MM.1S (cell line): ENCODE measurements around the gene RPS29.
"Not testable (repeated sequence)": the region's sequence is repeated elsewhere in the genome, so short reads cannot be mapped to it uniquely, and the experiment has no call there.

ENCODE experiments used
- DNase-seq: peaks from one replicate; pipeline ENCODE4 v3.0.0-alpha.2; 2015
- H2AFZ ChIP-seq: fragments of 300-600 bp; sonication (generic); 2 replicates; pipeline ENCODE4 v1.6.0; 2016; ENCODE audit warnings: antibody characterized with exemption, low read length
- H3F3A ChIP-seq: fragments of 300-600 bp; sonication (generic); 2 replicates; pipeline ENCODE4 v1.6.1; 2016; ENCODE audit warnings: mild to moderate bottlenecking, antibody characterized with exemption, low read length, moderate library complexity, mixed read lengths; ENCODE audit not compliant: insufficient read depth
- H3K27ac ChIP-seq: fragments of 300-600 bp; sonication (generic); 2 replicates; pipeline ENCODE4 v1.5.1; 2016; ENCODE audit warnings: mild to moderate bottlenecking, low read length
- H3K27me3 ChIP-seq: fragments of 300-600 bp; sonication (generic); replicated peaks from 2 replicates; pipeline ENCODE4 v1.6.0; 2016; ENCODE audit warnings: low read length; ENCODE audit not compliant: insufficient read depth
- H3K36me3 ChIP-seq: fragments of 300-600 bp; sonication (generic); replicated peaks from 2 replicates; pipeline ENCODE4 v1.6.1; 2016; ENCODE audit warnings: mild to moderate bottlenecking, low read length, mixed read lengths; ENCODE audit not compliant: insufficient read depth
- H3K4me1 ChIP-seq: fragments of 300-600 bp; sonication (generic); 2 replicates; pipeline ENCODE4 v1.6.1; 2016; ENCODE audit warnings: low read length, mixed read lengths
- H3K4me2 ChIP-seq: fragments of 300-600 bp; sonication (generic); 2 replicates; pipeline ENCODE4 v1.6.0; 2016; ENCODE audit warnings: low read depth, low read length
- H3K4me3 ChIP-seq: fragments of 300-600 bp; sonication (generic); 2 replicates; pipeline ENCODE4 v1.5.1; 2016; ENCODE audit warnings: low read length, mixed read lengths
- H3K79me2 ChIP-seq: fragments of 300-600 bp; sonication (generic); 2 replicates; pipeline ENCODE4 v1.6.1; 2016; ENCODE audit warnings: mixed run types, low read length, mixed read lengths
- H3K9ac ChIP-seq: fragments of 300-600 bp; sonication (generic); 2 replicates; pipeline ENCODE4 v1.6.1; 2016; ENCODE audit warnings: low read length, mixed read lengths
- H3K9me2 ChIP-seq: fragments of 300-600 bp; sonication (generic); replicated peaks from 2 replicates; pipeline ENCODE4 v1.6.1; 2016; ENCODE audit warnings: mild to moderate bottlenecking, low read length, mixed read lengths; ENCODE audit not compliant: insufficient read depth
- H3K9me3 ChIP-seq: fragments of 300-600 bp; sonication (generic); replicated peaks from 2 replicates; pipeline ENCODE4 v1.6.1; 2016; ENCODE audit warnings: mild to moderate bottlenecking, low read length, mixed read lengths; ENCODE audit not compliant: insufficient read depth
- H4K20me1 ChIP-seq: fragments of 300-600 bp; sonication (generic); 2 replicates; pipeline ENCODE4 v1.6.1; 2016; ENCODE audit warnings: mild to moderate bottlenecking, low read length, moderate library complexity, mixed read lengths; ENCODE audit not compliant: insufficient read depth
- EZH2 ChIP-seq: fragments of 300-600 bp; sonication (generic); optimal IDR thresholded peaks from 2 replicates; pipeline ENCODE3; 2017; ENCODE audit warnings: low read depth, mild to moderate bottlenecking, antibody characterized with exemption, low read length, mixed read lengths
- EZH2phosphoT487 ChIP-seq: fragments of 300-600 bp; sonication (generic); IDR thresholded peaks from 2 replicates; pipeline ENCODE4 v1.6.1; 2018; ENCODE audit warnings: antibody characterized with exemption, low read length
- TF ChIP-seq, protein P1 (sequence below): fragments of 300-600 bp; sonication (generic); IDR thresholded peaks from 2 replicates; pipeline ENCODE4 v1.5.1; 2016; ENCODE audit warnings: antibody characterized with exemption, low read length, mixed read lengths

Gene RPS29

GRCh38 chr14:49593016-49593415 is 6.8 kb upstream of the RPS29 start:
- Histone ChIP-seq H3K27ac (no peak overlapping the region), H3K4me2 (no peak overlapping the region), H2AFZ (no peak overlapping the region), H4K20me1 (no peaks in the 10 kb centered on the region), H3K4me3 (no peak overlapping the region), H3K4me1 (no peaks in the 10 kb centered on the region), H3K27me3 (no peaks in the 10 kb centered on the region), H3K79me2 (no peaks in the 10 kb centered on the region), H3K9me3 (no peaks in the 10 kb centered on the region), H3K36me3 (no peaks in the 10 kb centered on the region), H3K9me2 (no peaks in the 10 kb centered on the region), H3F3A (peaks cover 2% of the 10 kb centered on the region; the same call in 1 of the 2 replicates), H3K9ac (no peak overlapping the region)
- DNase-seq: no peak
- TF ChIP-seq, protein P1, sequence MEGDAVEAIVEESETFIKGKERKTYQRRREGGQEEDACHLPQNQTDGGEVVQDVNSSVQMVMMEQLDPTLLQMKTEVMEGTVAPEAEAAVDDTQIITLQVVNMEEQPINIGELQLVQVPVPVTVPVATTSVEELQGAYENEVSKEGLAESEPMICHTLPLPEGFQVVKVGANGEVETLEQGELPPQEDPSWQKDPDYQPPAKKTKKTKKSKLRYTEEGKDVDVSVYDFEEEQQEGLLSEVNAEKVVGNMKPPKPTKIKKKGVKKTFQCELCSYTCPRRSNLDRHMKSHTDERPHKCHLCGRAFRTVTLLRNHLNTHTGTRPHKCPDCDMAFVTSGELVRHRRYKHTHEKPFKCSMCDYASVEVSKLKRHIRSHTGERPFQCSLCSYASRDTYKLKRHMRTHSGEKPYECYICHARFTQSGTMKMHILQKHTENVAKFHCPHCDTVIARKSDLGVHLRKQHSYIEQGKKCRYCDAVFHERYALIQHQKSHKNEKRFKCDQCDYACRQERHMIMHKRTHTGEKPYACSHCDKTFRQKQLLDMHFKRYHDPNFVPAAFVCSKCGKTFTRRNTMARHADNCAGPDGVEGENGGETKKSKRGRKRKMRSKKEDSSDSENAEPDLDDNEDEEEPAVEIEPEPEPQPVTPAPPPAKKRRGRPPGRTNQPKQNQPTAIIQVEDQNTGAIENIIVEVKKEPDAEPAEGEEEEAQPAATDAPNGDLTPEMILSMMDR: no peak
- TF ChIP-seq EZH2phosphoT487 (no peak), EZH2 (no peak)

DNA sequence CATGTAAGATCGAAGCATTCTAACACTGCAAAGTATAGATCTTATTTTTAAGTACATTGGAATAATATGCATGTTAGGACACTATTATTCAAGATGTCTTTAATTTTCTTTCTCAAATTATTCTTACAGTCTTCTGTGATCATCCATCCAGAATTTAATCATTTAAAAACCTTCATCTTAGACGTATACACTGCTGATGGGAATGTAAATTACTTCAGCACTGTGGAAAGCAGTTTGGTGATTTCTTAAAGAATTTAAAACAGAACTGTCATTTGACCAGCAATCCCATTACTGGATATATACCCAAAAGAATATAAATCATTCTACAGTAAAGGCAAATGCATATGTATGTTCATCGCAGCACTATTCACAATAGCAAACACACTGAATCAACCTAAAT is 3.2 kb upstream of the RPS29 start:
- no peaks in the 10 kb centered on the region for H3K4me1 ChIP-seq
- no peaks in the 10 kb centered on the region for H3K27me3 ChIP-seq
- no peaks in the 10 kb centered on the region for H3K36me3 ChIP-seq
- no peaks in the 10 kb centered on the region for H3K9me3 ChIP-seq
- no peak overlapping the region for H3K27ac ChIP-seq
- no peak for DNase-seq
- TF ChIP-seq EZH2phosphoT487: no peak
- TF ChIP-seq EZH2: no peak
- TF ChIP-seq, protein P1: no peak
- no peaks in the 10 kb centered on the region for H4K20me1 ChIP-seq
- no peak overlapping the region for H3K9ac ChIP-seq
- no peak overlapping the region for H3K4me2 ChIP-seq
- no peaks in the 10 kb centered on the region for H3K9me2 ChIP-seq
- H3K79me2 ChIP-seq: peaks cover 19% of the 10 kb centered on the region
- peaks cover 10% of the 10 kb centered on the region for H3F3A ChIP-seq
- no peak overlapping the region for H3K4me3 ChIP-seq
- no peak overlapping the region for H2AFZ ChIP-seq

- Histone ChIP-seq H4K20me1 (peaks cover 3% of the 10 kb centered on the region; the same call in 1 of the 2 replicates), H3K4me1 (no peaks in the 10 kb centered on the region), H3K9ac (no peak overlapping the region; the same call in 1 of the 2 replicates), H3K27me3 (no peaks in the 10 kb centered on the region), H3K9me2 (no peaks in the 10 kb centered on the region), H3K9me3 (no peaks in the 10 kb centered on the region), H3F3A (peaks cover 13% of the 10 kb centered on the region), H3K4me2 (peak overlapping the region; percentile 41; the same call in 1 of the 2 replicates), H3K36me3 (no peaks in the 10 kb centered on the region; the same call in 1 of the 2 replicates), H3K4me3 (peak overlapping the region; percentile 20; the same call in 1 of the 2 replicates), H2AFZ (peak overlapping the region; percentile 25; the same call in 1 of the 2 replicates), H3K79me2 (peaks cover 44% of the 10 kb centered on the region), H3K27ac (peak overlapping the region; percentile 82; the same call in 1 of the 2 replicates)
- DNase-seq: peak; percentile 48
- TF ChIP-seq, protein P1: peak; percentile 70
- TF ChIP-seq EZH2phosphoT487: no peak
Measured at GRCh38 chr14:49586673-49587460, 687 bp upstream of the RPS29 start.

GRCh38 chr14:49584981-49585640 is 1.1 kb downstream of the RPS29 start:
- H4K20me1 ChIP-seq, H3K4me1 ChIP-seq, H3K27me3 ChIP-seq, H3K9me3 ChIP-seq, H3K9me2 ChIP-seq, H2AFZ ChIP-seq, H3K36me3 ChIP-seq, DNase-seq: not testable (repeated sequence)
- Histone ChIP-seq H3K4me2 (peak overlapping the region; percentile 45; the same call in 1 of the 2 replicates), H3K4me3 (peak overlapping the region; percentile 86), H3K9ac (peak overlapping the region; percentile 96), H3F3A (peaks cover 13% of the 10 kb centered on the region), H3K27ac (peak overlapping the region; percentile 82; the same call in 1 of the 2 replicates), H3K79me2 (peaks cover 44% of the 10 kb centered on the region)
